Stimulated activated CD8-positive, alpha-beta memory T cell treated with anti-CD3 and anti-CD28 coated beads, Interleukin-7, amount 100 ng/mL, for 4 hours (primary cell): ENCODE data around the gene FGF3.

ENCODE experiments used
- DNase-seq, 2 donors: peaks; one replicate each; pipeline ENCODE4 v3.0.0-alpha.2; 2020; ENCODE audit warnings: low read depth in 2 of 2

Gene FGF3

GRCh38 chr11:69818603-69819441 lies at the start of gene FGF3:
Gene FGF3 (minus strand): TSS chr11:69819416. CDS start chr11:69818933, 483 bp downstream.
- DNase-seq, result no peak

- no peak for DNase-seq
These were observed 49.7 kb upstream of the FGF3 start for GRCh38 chr11:69868871-69869270.

GRCh38 chr11:69868006-69868810 lies 49.0 kb upstream of the FGF3 start:
- no peak for DNase-seq

- DNase-seq, result no peak
These were observed 48.1 kb upstream of the FGF3 start for GRCh38 chr11:69867076-69868005.

- no peak for DNase-seq
These were observed 47.4 kb upstream of the FGF3 start for GRCh38 chr11:69866648-69867047.

- DNase-seq, result no peak
These were observed 46.5 kb upstream of the FGF3 start for GRCh38 chr11:69865707-69866106.

- DNase-seq, result no peak
These were observed 45.8 kb upstream of the FGF3 start for GRCh38 chr11:69864686-69865661.

- DNase-seq, result no peak
These were observed 44.5 kb upstream of the FGF3 start for GRCh38 chr11:69863544-69864200.

- DNase-seq, result no peak
These were observed 43.8 kb upstream of the FGF3 start for GRCh38 chr11:69862797-69863543.

GRCh38 chr11:69862331-69862771 lies 43.1 kb upstream of the FGF3 start:
- no peak for DNase-seq

GRCh38 chr11:69861901-69862300 lies 42.7 kb upstream of the FGF3 start:
- DNase-seq, result no peak

GRCh38 chr11:69860796-69861445 lies 41.7 kb upstream of the FGF3 start:
- no peak for DNase-seq

GRCh38 chr11:69860244-69860643 lies 41.0 kb upstream of the FGF3 start:
- no peak for DNase-seq

GRCh38 chr11:69859275-69859934 lies 40.2 kb upstream of the FGF3 start:
- DNase-seq, result no peak

- no peak for DNase-seq
These were observed 36.2 kb upstream of the FGF3 start for GRCh38 chr11:69855421-69855820.

GRCh38 chr11:69854713-69855112 lies 35.5 kb upstream of the FGF3 start:
- no peak for DNase-seq

- no peak for DNase-seq
These were observed 32.8 kb upstream of the FGF3 start for GRCh38 chr11:69852056-69852455.

- no peak for DNase-seq
These were observed 29.0 kb upstream of the FGF3 start for GRCh38 chr11:69848201-69848600.
